HepG2 (cell line): ENCODE results near the gene TMEM19. TPM values are rescaled to one million over a fixed set of nuclear protein-coding genes. Genes with fewer than 3 reads are reported as not detected.

ENCODE experiments used
- ATRX ChIP-seq: sonication (generic); formaldehyde crosslinking; IDR thresholded peaks from 2 replicates; pipeline ENCODE4 v1.4.0; 2020; ENCODE audit warnings: missing genetic modification reagents, borderline replicate concordance
- ELF3 ChIP-seq: IDR thresholded peaks from 2 replicates; pipeline ENCODE4 v1.6.1; 2016; ENCODE audit warnings: missing genetic modification reagents, missing compliant biosample characterization
- EZH2 ChIP-seq: conservative IDR thresholded peaks from 2 replicates; pipeline ENCODE4 v1.6.1; 2012; ENCODE audit warnings: mild to moderate bottlenecking, low read depth, low read length, moderate library complexity
- FOSL1 ChIP-seq: sonication (generic); formaldehyde crosslinking; IDR thresholded peaks from 2 replicates; pipeline ENCODE4 v1.9.0; 2021; ENCODE audit warnings: missing genetic modification reagents, borderline replicate concordance
- FOSL2 ChIP-seq: sonication (generic); formaldehyde crosslinking; IDR thresholded peaks from 2 replicates; pipeline ENCODE4 v1.4.0; 2020; ENCODE audit warnings: missing genetic modification reagents
- GATAD2A ChIP-seq: IDR thresholded peaks from 2 replicates; pipeline ENCODE4 v1.6.1; 2016
- MED1 ChIP-seq: sonication (generic); formaldehyde crosslinking; IDR thresholded peaks from 2 replicates; pipeline ENCODE4 v1.4.0; 2020; ENCODE audit warnings: missing genetic modification reagents
- MXD4 ChIP-seq: IDR thresholded peaks from 2 replicates; pipeline ENCODE4 v1.6.1; 2016; ENCODE audit warnings: mild to moderate bottlenecking, missing biosample characterization, missing genetic modification reagents
- NBN ChIP-seq: fragments of 450-650 bp; conservative IDR thresholded peaks from 2 replicates; pipeline ENCODE4 v1.6.1; 2017
- NFE2L2 ChIP-seq: fragments of 150-350 bp; IDR thresholded peaks from 2 replicates; pipeline ENCODE4 v1.6.1; 2014; ENCODE audit warnings: low read length
- NR2F1 ChIP-seq, 2 experiments: fragments of 450-650 bp in 1 of 2; formaldehyde crosslinking in 1 of 2; IDR thresholded peaks; 2 replicates each; pipeline versions ENCODE4 v1.5.0 to v1.6.1; 2016 to 2020; ENCODE audit warnings: mild to moderate bottlenecking in 1 of 2, missing compliant biosample characterization in 1 of 2, missing genetic modification reagents in 1 of 2, moderate library complexity in 1 of 2
- NR2F6 ChIP-seq, 2 experiments: IDR thresholded peaks; 2 replicates each; pipeline ENCODE4 v1.6.1; 2016; ENCODE audit warnings: antibody characterized with exemption in 1 of 2, mild to moderate bottlenecking in 1 of 2
- PHF8 ChIP-seq: sonication (generic); formaldehyde crosslinking; IDR thresholded peaks from 2 replicates; pipeline ENCODE4 v1.5.0; 2020; ENCODE audit warnings: missing genetic modification reagents
- PREB ChIP-seq: sonication (generic); formaldehyde crosslinking; IDR thresholded peaks from 2 replicates; pipeline ENCODE4 v1.4.0; 2020; ENCODE audit warnings: missing genetic modification reagents
- SMYD3 ChIP-seq: sonication (generic); formaldehyde crosslinking; IDR thresholded peaks from 2 replicates; pipeline ENCODE4 v1.8.1; 2023; ENCODE audit warnings: mild to moderate bottlenecking, missing genetic modification reagents
- SRSF9 ChIP-seq: fragments of 200-400 bp; formaldehyde crosslinking; IDR thresholded peaks from 2 replicates; pipeline ENCODE4 v1.6.1; 2018; ENCODE audit warnings: borderline replicate concordance, mild to moderate bottlenecking, low read depth, low read length; ENCODE audit not compliant: insufficient read depth, poor library complexity, severe bottlenecking
- SSRP1 ChIP-seq: IDR thresholded peaks from 2 replicates; pipeline ENCODE4 v1.6.1; 2016; ENCODE audit warnings: control low read depth
- YEATS2 ChIP-seq: sonication (generic); formaldehyde crosslinking; IDR thresholded peaks from 2 replicates; pipeline ENCODE4 v1.4.0; 2020; ENCODE audit warnings: missing genetic modification reagents, borderline replicate concordance
- ZMYM2 ChIP-seq: sonication (generic); formaldehyde crosslinking; IDR thresholded peaks from 2 replicates; pipeline ENCODE4 v1.8.0; 2022; ENCODE audit warnings: mild to moderate bottlenecking, missing genetic modification reagents
- ZNF451 ChIP-seq: sonication (generic); formaldehyde crosslinking; IDR thresholded peaks from 2 replicates; pipeline ENCODE4 v1.5.0; 2020; ENCODE audit warnings: mild to moderate bottlenecking, missing genetic modification reagents
- ZNF503 ChIP-seq: sonication (generic); formaldehyde crosslinking; IDR thresholded peaks from 2 replicates; pipeline ENCODE4 v1.4.0; 2020; ENCODE audit warnings: missing genetic modification reagents
- ZNF550 ChIP-seq: sonication (generic); formaldehyde crosslinking; IDR thresholded peaks from 2 replicates; pipeline ENCODE4 v1.4.0; 2020; ENCODE audit warnings: mild to moderate bottlenecking, missing genetic modification reagents, borderline replicate concordance
- ZNF562 ChIP-seq: sonication (generic); formaldehyde crosslinking; IDR thresholded peaks from 2 replicates; pipeline ENCODE4 v1.8.0; 2022; ENCODE audit warnings: missing genetic modification reagents, borderline replicate concordance
- ZNF775 ChIP-seq: sonication (generic); formaldehyde crosslinking; IDR thresholded peaks from 2 replicates; pipeline ENCODE4 v1.4.0; 2020; ENCODE audit warnings: missing genetic modification reagents, mild to moderate bottlenecking, moderate library complexity, borderline replicate concordance
- ZNF782 ChIP-seq: sonication (generic); formaldehyde crosslinking; IDR thresholded peaks from 2 replicates; pipeline ENCODE4 v1.4.0; 2020; ENCODE audit warnings: missing genetic modification reagents, mild to moderate bottlenecking, borderline replicate concordance
- polyA plus RNA-seq, 8 experiments: library from polyadenylated mRNA; depleted of rRNA in 3 of 8; stranded (reverse) in 7 of 8; unstranded in 1 of 8; fragments of >200 nt; fragmentation: Illumina TruSeq in 4 of 8; extraction: Trizol in 4 of 8; gene quantifications; 2 replicates each; pipeline versions ENCODE4 v1.2.1 to v1.2.3, GENCODE V29; 2011 to 2016; ENCODE audit warnings: low read depth in 4 of 8, missing spikeins in 1 of 8, mixed read lengths in 1 of 8; ENCODE audit not compliant: insufficient read depth in 1 of 8
- total RNA-seq, 5 experiments: library from RNA; depleted of rRNA; stranded (reverse); fragments of >200 nt; fragmentation: Illumina TruSeq; extraction: Trizol; gene quantifications; 2 replicates each; pipeline ENCODE4 v1.2.3, GENCODE V29; 2016; ENCODE audit warnings: low read depth in 1 of 5
- TF ChIP-seq, protein P1 (sequence below): IDR thresholded peaks from 2 replicates; pipeline ENCODE4 v1.6.1; 2016; ENCODE audit warnings: low read depth

Gene TMEM19
- total and polyA plus RNA-seq, 2 of the 13 experiments (the other 11 are each of a cell fraction or from before 2014, with no cell fraction given), result 16.9 to 22.5 TPM

DNA sequence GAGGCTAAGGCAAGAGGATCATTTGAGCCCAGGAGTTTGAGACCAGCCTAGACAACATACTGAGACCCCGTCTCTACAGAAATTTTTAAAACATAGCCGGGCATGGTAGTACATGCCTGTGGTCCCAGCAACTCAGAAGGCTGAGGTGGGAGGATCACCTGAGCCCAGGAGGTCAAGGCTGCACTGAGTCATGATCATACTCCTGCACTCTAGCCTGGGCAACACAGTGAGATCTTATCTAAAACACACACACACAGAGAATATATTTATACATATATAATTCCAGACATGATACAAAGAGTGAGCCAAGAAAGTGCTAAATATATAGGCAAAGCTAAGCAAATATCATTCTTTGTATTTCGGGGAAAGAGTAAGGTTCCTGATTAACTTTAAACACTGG lies 31.7 kb upstream of the TMEM19 start (continued):
- TF ChIP-seq NR2F6 (IDR thresholded peaks at IDR 0.05) (peak; percentile 54), NR2F6 (CRISPR knock-in tag; IDR thresholded peaks at IDR 0.05) (peak; percentile 67), GATAD2A (CRISPR knock-in tag) (peak; percentile 31; the same call in 1 of the 2 replicates), ZNF775 (CRISPR knock-in tag) (no peak), FOSL1 (CRISPR knock-in tag) (peak; percentile 52; the same call in 1 of the 2 replicates), ZNF562 (no peak), MED1 (CRISPR knock-in tag) (no peak), ZNF550 (CRISPR knock-in tag) (no peak), FOSL2 (peak; percentile 90), YEATS2 (CRISPR knock-in tag) (no peak), PHF8 (no peak), NBN (no peak), ZMYM2 (CRISPR knock-in tag) (no peak), ELF3 (no peak), NFE2L2 (no peak), ZNF451 (no peak), PREB (CRISPR knock-in tag) (no peak), SRSF9 (no peak), ATRX (CRISPR knock-in tag) (no peak), ZNF782 (CRISPR knock-in tag) (no peak), MXD4 (CRISPR knock-in tag) (no peak), NR2F1 (CRISPR knock-in tag; IDR thresholded peaks at IDR 0.05) (peak in 1 of 2 experiments; percentile 56; a peak in 1 of 4 replicates), SSRP1 (no peak), SMYD3 (CRISPR knock-in tag) (no peak), ZNF503 (CRISPR knock-in tag) (no peak), EZH2 (no peak)
- TF ChIP-seq, protein P1, sequence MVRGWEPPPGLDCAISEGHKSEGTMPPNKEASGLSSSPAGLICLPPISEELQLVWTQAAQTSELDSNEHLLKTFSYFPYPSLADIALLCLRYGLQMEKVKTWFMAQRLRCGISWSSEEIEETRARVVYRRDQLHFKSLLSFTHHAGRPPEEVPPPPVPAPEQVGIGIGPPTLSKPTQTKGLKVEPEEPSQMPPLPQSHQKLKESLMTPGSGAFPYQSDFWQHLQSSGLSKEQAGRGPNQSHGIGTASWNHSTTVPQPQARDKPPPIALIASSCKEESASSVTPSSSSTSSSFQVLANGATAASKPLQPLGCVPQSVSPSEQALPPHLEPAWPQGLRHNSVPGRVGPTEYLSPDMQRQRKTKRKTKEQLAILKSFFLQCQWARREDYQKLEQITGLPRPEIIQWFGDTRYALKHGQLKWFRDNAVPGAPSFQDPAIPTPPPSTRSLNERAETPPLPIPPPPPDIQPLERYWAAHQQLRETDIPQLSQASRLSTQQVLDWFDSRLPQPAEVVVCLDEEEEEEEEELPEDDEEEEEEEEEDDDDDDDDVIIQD, result peak; percentile 18; the same call in 1 of the 2 replicates
